Measurements from ENCODE around the gene ANP32E. TPM values are rescaled to one million over a fixed set of nuclear protein-coding genes. Genes with fewer than 3 reads are reported as not detected.
"Not testable (repeated sequence)": the region's sequence is repeated elsewhere in the genome, so short reads cannot be mapped to it uniquely, and the experiment has no call there.

The ANP32E gene
- total and polyA plus RNA-seq, 3 donors from 2014 or later, result 8.9 to 11.8 (median 10.5) TPM

GRCh38 chr1:150234566-150235293, 1.2 kb downstream of the ANP32E start:
- peak overlapping the region; percentile 96 to 98 for H3K27ac ChIP-seq
- H3K4me1 ChIP-seq, result peaks cover 10% of the 10 kb centered on the region
- DNase-seq, result peak; percentile 83
- H3K4me3 ChIP-seq, result peak overlapping the region; percentile 62 to 98
- no peak for TF ChIP-seq POLR2A (IDR thresholded peaks at IDR 0.05)
- no peak for TF ChIP-seq CTCF (IDR thresholded peaks at IDR 0.05)
- H3K27me3 ChIP-seq, result no peaks in the 10 kb centered on the region
- 0 to 1% methylated on average over 17 to 74 of the region's 78 CpGs for WGBS, 2 donors
- no peaks in the 10 kb centered on the region for H3K9me3 ChIP-seq
- H3K36me3 ChIP-seq (ENCODE audit: low read depth, missing control alignments), result no peaks in the 10 kb centered on the region
- intact Hi-C loops (cut with DNase I; ENCODE audit: low total_unique reads), result no loop called here

- no peak for TF ChIP-seq POLR2A (IDR thresholded peaks at IDR 0.05)
- no peak for TF ChIP-seq CTCF (IDR thresholded peaks at IDR 0.05)
- intact Hi-C loops (cut with DNase I; ENCODE audit: low total_unique reads), result no loop called here
- Histone ChIP-seq H3K27ac (peak overlapping the region; percentile 96 to 98), H3K9me3 (no peaks in the 10 kb centered on the region), H3K4me1 (peaks cover 10% of the 10 kb centered on the region), H3K36me3 (ENCODE audit: low read depth, missing control alignments) (no peaks in the 10 kb centered on the region), H3K27me3 (no peaks in the 10 kb centered on the region), H3K4me3 (peak overlapping the region; percentile 62 to 98)
- DNase-seq, result no peak
- WGBS, 2 donors, result 0 to 1% methylated on average over 9 of the region's 9 CpGs
These were observed 1.7 kb downstream of the ANP32E start for GRCh38 chr1:150234309-150234565.

- Histone ChIP-seq H3K9me3 (no peaks in the 10 kb centered on the region), H3K27me3 (no peaks in the 10 kb centered on the region), H3K27ac (peak overlapping the region; percentile 96 to 98), H3K36me3 (ENCODE audit: low read depth, missing control alignments) (no peaks in the 10 kb centered on the region), H3K4me1 (peaks cover 10% of the 10 kb centered on the region), H3K4me3 (peak overlapping the region; percentile 62 to 98)
- no peak for DNase-seq
- intact Hi-C loops (cut with DNase I; ENCODE audit: low total_unique reads), result no loop called here
- WGBS, 2 donors, result 4 to 7% methylated on average over 15 of the region's 15 CpGs
- no peak for TF ChIP-seq CTCF (IDR thresholded peaks at IDR 0.05)
- TF ChIP-seq POLR2A (IDR thresholded peaks at IDR 0.05), result no peak
These were observed 2.3 kb downstream of the ANP32E start for GRCh38 chr1:150233359-150234308.

GRCh38 chr1:150232921-150233320, 3.0 kb downstream of the ANP32E start:
- H3K27ac ChIP-seq, result peak overlapping the region in 1 of 2 donors; percentile 96
- H3K4me3 ChIP-seq; DNase-seq; intact Hi-C loops (cut with DNase I; ENCODE audit: low total_unique reads); H3K27me3 ChIP-seq; H3K9me3 ChIP-seq; H3K36me3 ChIP-seq (ENCODE audit: low read depth, missing control alignments); H3K4me1 ChIP-seq: not testable (repeated sequence)
- WGBS, 2 donors, result 76 to 78% methylated on average over 10 of the region's 10 CpGs

- H3K27ac ChIP-seq; intact Hi-C loops (cut with DNase I; ENCODE audit: low total_unique reads); H3K4me1 ChIP-seq; H3K4me3 ChIP-seq; DNase-seq; H3K9me3 ChIP-seq; H3K36me3 ChIP-seq (ENCODE audit: low read depth, missing control alignments); H3K27me3 ChIP-seq: not testable (repeated sequence)
- WGBS, 2 donors, result 94% methylated on average over 10 of the region's 10 CpGs
These were observed 7.7 kb downstream of the ANP32E start for GRCh38 chr1:150228246-150228645.
